GM19238 (cell line): Measurements from ENCODE around the gene CLN5.
"Not testable (repeated sequence)": the region's sequence is repeated elsewhere in the genome, so short reads cannot be mapped to it uniquely, and the experiment has no call there.

ENCODE experiments used
- DNase-seq: peaks from one replicate; pipeline ENCODE4 v3.0.0; 2011; ENCODE audit warnings: low spot score; ENCODE audit not compliant: insufficient read length

CLN5 gene

DNA sequence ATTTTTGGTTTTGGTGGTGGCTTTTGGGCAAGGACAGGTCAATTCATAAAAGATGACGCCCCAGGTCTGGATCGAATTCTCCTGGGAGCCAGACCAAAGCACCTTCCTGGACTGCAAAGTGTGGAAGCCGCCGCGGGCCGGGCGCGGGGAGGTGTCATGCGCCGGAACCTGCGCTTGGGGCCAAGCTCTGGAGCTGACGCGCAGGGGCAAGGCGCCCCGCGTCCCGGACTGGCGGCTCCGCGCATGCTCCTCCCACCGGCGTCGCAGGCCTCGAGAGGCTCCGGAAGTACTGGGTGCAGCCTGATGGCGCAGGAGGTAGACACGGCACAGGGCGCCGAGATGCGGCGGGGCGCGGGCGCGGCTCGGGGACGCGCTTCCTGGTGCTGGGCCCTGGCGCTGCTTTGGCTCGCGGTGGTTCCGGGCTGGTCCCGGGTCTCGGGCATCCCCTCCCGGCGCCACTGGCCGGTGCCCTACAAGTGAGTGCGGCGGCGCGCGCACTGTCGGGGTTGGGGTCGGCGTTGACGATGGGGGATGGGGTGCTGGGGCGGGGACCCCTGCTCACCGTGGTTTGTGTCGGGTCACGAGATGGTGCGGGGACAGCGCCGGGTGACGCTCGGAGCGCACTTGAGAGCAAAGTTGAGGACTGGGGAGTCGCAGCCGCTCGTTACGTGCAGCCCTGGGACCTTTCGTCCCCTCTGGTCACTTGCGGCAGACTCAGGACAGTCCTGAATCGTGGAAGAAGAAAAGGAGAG lies at the start of gene CLN5:
CLN5 (plus strand) TSS at position 286 of the 752 bp plus-strand sequence; CDS start at position 304, 18 bp downstream.
- peak; percentile 93 for DNase-seq

DNA sequence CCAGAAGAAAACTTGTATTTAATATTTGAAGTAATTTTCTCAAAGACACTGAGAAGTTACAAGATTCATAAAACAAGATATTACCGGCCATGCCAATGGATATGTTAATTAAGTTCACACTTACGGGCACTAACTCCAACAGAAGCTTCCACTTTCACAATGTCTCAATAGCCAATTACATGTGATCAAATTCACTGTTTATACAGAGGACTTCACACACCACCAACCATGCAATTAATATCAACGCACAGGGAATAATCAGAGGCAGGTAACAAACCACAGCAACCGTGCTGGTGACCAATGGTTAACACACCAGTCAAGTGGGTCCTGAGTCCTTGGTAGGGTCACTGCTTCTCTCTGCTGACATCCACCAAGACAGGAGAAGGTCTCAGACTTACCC lies 49.5 kb upstream of the CLN5 start:
- DNase-seq, result no peak

DNA sequence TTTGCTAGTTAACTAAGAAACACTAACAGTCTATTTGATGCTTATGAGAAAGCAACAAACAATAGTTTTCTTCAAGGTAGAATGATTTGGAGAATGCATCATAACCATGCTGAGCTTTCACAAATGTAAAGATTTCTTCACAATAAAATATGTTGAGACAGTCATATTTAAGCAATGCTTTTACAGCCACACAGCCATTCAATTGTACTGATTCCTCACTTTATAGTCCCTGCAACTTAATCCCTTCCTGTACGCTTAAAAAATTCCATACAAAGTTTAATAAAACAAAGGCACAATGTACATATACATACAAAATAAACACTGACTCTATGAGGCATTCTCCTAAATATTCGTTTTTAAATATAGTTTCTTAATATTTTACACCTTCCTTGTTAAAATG lies 48.2 kb upstream of the CLN5 start:
- DNase-seq, result no peak

DNA sequence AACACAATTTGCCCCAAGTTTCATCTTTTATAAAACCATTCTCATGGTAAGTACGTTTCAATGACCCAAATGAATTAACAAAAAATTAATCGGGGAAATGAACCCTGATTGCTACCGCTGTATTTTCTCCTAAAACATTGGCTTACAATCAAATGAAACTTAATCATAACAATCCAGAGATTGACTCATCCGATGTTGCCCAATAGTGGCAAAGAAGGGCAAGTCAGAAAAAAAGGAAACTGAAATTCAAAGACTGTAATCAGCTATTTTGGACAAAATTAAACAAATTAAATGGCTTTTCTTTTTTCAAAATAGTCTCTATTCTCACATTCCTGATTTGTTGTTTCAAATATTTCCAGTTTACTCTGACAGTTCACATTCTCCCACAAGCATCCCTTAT lies 47.4 kb upstream of the CLN5 start:
- DNase-seq, result no peak

DNA sequence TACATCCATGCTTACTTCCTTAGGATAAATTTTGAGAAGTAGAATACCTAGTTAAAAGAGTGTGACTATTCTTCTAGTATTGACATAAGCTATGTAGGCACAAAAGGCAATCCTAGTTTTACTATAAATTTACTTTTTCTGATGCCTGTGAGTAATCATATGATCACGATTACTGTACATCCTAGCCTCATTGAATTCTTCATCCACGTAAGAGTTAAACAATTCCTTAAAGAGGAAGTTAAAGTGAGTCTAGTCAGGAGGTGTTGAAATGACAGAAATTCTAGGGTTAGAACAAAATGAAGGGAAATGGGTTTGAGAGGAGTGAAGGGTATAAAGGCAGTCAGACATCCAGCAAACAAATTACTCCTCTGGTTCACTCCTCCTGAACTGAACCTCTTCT lies 43.7 kb upstream of the CLN5 start, which contains the start of gene ACOD1:
ACOD1 (plus strand) TSS at position 363 of the 400 bp plus-strand sequence. CDS start 48 bp downstream, outside the sequence.
- DNase-seq, result no peak

DNA sequence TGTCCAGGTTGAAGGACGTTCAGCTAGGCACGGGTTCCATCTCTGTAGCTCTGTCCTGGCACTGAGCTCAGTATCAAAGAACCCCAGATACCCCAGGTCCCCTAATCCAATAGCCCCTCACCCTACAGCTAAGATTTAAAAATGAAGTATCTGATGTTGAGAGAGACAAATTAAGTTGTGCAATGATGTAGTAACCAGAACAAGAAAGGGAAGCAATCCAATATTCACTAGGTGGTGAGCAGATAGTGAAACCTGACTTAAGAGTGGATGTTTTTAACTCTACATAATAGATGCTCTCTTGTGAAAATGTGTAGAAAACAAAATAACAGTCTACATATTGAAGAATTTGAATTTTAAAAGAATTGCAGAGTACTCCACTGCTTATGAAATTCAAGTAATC lies 41.8 kb upstream of the CLN5 start:
- DNase-seq, result no peak

DNA sequence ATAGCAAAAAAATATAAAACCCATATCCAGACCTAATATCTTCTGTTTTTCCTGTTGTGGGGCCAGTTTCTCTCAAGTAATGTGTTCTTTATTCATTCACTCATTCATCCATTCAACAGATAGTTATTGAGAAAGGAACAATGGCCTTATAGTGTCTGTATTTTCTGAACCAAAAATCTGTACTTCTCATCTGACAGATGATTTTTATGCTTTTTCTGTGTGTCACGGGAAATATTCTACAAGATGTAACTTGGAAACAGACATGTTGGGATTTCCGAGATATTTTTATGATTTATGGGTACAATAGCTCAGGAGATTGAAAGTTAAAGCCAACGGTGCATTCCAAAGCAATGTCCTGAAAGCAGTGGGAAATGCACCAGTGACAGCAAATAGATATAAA lies 37.9 kb upstream of the CLN5 start:
- DNase-seq, result no peak

DNA sequence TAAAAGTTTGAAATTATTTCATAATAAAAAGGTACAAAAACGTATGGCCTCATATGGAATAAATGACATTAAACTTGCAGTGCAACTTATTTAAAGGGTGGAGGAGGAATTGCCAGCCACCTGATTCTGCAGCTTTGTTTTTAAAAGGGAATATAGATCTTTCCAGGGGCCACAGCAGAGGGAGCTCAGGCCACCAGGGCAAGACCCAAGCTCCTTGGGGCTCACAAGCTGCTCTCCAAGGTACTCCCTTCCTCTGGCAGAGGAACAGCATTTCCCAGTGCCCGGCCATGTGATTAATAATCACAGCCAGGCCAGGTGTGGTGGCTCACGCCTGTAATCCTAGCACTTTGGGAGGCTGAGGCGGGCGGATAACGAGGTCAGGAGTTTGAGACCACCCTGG lies 37.3 kb upstream of the CLN5 start:
- DNase-seq, result no peak

DNA sequence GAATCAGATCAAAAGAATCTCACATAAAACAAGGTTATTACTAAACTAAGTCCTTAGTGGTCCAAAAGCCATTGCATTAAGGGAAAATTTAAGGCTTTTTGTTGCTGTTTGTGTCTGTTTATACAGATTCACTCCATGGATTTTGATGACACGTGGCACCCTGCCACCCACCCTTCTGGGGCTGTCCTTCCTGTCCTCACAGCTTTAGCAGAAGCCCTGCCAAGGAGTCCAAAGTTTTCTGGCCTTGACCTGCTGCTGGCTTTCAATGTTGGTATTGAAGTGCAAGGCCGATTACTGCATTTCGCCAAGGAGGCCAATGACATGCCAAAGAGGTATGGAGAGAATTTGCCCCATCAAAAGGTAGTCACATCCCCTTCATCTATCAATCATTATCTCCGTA lies 36.7 kb upstream of the CLN5 start:
- no peak for DNase-seq

DNA sequence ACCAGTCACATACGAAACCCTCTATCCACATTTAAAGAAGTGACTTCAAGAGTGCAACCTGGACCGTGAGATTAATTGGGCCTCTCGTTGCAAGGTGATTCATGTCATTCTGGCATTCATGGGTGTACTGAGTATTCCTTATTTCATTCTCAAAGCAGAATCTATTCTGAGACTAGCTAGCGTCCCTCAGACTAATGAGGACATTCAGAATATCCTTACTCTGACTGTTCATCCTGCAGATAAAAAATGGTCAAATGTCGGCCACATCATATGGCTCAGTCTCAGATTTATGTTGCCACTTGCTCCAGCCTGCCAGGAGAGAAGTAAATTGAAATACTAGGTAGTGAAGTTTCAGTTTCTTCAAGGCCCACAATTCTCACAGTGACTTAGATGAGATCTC lies 36.2 kb upstream of the CLN5 start:
- no peak for DNase-seq

DNA sequence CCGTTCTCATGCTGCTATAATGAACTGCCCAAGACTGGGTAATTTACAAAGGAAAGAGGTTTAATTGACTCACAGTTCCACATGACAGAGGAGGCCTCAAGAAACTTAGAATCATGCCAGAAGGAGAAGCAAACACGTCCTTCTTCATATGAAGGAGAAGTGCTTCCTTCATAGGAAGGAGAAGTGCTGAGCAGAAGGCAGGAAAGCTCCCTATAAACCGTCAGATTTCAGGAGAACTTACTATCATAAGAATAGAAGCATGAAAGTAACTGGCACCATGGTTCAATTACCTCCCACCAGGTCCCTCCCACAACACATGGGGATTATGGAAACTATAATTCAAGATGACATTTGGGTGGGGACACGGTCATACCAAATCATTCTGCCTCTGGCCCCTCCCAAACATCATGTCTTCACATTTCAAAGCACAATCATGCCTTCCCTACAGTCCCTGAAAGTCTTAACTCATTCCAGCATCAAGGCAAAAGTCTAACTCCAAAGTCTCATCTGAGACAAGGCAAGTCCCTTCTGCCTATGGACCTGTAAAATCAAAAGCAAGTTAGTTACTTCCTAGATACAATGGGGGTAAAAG lies 32.9 kb upstream of the CLN5 start:
- no peak for DNase-seq

DNA sequence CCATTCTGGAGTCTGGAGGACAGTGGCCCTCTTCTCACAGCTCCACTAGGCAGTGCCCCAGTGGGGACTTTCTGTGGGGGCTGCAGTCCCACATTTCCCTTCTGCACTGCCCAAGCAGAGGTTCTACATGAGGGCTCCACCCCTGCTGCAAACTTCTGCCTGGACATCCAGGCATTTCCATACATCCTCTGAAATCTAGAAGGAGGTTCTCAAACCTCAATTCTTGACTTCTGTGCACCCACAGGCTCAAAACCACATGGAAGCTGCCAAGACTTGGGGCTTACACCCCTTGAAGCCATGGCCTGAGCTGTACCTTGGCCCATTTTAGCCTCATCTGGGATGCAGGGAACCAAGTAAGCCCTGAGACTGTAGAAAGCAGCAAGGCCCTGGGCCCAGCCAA lies 32.1 kb upstream of the CLN5 start:
- not testable (repeated sequence) for DNase-seq

DNA sequence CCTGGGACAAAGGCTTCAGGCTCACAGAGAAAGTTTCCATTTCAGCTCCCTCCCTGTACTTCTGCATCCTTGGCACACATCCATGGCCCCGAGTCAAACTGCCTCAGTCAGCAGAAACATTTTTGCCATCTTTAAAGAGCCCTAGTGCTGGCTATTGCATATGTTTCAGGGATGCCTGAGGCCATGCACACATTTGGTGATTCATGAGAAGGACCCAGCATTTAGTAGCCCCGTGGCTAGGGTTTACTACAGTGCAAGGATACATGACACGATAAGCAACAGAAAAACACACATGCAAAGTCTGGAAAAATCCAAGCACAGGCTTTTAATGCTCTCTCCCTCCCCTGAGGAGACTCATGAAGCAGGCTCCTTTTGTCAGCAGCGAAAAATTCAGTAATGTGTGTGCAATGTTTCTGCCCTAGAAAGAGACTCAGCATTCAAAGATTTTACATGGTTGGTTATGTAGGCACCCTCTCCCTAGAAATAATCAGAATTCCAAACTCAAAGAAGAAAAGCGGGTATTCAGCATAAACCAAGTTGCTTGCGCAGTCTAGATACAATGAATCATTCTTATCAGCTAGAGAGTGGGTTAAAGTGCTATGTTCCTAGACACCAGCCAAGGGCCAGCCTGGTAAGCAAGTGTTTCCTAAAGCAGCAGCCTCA lies 26.0 kb upstream of the CLN5 start:
- DNase-seq, result no peak

DNA sequence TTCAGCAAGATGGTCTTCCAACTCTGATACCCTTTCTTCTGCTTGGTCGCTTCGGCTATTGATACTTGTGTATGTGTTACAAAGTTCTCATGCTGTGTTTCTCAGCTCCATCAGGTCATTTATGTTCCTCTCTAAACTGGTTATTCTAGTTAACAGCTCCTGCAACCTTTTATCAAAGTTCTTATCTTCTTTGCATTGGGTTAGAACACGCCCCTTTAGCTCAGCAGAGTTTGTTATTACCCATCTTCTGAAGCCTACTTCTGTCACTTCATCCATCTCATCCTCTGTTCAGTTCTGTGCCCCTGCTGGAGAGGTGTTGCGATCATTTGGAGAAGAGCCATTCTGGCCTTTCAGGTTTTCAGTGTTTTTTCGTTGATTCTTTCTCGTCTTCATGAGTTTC lies 24.9 kb upstream of the CLN5 start:
- DNase-seq, result no peak

DNA sequence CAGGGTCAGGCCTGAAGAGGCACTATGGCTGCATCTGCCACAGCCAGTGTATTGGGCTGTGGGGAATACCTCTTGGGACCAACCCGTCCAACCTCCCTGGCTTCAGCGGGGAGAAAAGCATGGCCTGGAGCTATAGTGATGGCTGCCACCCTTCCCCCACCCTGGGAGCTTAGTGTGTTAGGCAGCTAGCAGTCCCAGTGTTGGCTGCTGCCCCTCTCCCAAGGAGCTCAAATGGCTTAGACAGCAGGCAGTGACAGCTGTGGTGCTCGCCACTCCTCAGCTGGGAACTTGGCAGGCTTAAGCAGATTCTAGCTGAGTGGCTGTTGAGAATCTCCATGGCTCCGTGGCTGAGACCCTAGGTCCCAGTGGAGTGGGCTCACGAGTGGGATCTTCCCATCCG lies 23.8 kb upstream of the CLN5 start:
- DNase-seq, result no peak

DNA sequence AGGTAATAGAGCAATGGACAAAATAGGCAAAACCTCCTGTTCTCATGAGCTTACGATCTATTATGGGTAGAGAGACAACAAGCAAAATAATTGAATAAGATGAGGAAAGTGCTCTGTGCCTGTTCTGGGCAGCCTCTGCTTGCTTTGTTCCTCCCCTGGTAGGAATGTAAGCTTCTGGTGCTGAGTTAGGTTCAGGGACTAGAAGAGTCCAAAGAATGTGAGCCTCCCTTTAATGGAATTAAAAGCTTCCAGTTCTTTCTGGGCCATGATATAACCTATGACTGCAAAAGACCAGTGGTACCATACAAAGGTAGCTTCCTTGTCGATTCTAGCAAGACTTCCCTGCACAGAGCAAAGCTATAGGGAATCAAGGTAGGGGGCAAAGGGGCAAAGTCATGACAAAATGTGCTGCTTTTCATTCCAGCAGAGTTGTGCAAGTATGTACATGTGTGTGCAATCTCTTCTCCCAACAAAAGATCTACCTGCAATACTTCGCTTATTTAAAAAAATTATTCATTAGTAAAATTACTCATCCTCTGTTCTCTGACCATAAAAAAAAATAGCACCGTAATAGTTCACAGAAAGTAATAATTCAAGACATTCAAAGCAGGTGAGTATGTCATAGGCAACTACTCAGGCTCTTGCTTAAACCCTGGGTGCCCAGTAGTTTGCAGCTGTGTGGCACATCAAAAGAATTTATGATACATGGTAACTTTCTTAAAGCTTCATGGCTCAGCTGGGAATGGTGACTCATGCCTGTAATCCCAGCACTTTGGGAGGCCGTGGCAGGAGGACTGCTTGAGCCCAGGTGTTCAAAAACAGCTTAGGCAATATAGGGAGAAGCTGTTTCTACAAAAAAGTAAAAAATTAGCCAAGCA lies 22.2 kb upstream of the CLN5 start:
- DNase-seq, result no peak

DNA sequence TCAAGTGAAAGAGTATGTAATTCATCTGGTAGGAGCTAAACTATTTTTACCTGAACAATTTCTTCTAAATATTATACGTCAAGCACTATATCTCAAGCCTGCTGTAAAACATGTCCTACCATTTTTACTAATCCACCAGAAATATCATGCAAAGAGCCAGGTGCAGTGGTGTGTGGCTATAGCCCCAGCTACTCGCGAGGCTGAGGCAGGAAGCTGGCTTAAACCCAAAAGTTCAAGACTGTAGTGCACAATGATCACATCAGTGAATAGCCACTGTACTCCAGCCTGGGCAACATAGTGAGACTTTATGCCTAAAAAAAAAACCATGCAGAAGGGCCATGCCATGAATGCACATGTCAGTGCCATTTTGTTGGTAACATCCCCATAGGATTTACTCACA lies 20.7 kb upstream of the CLN5 start:
- no peak for DNase-seq

DNA sequence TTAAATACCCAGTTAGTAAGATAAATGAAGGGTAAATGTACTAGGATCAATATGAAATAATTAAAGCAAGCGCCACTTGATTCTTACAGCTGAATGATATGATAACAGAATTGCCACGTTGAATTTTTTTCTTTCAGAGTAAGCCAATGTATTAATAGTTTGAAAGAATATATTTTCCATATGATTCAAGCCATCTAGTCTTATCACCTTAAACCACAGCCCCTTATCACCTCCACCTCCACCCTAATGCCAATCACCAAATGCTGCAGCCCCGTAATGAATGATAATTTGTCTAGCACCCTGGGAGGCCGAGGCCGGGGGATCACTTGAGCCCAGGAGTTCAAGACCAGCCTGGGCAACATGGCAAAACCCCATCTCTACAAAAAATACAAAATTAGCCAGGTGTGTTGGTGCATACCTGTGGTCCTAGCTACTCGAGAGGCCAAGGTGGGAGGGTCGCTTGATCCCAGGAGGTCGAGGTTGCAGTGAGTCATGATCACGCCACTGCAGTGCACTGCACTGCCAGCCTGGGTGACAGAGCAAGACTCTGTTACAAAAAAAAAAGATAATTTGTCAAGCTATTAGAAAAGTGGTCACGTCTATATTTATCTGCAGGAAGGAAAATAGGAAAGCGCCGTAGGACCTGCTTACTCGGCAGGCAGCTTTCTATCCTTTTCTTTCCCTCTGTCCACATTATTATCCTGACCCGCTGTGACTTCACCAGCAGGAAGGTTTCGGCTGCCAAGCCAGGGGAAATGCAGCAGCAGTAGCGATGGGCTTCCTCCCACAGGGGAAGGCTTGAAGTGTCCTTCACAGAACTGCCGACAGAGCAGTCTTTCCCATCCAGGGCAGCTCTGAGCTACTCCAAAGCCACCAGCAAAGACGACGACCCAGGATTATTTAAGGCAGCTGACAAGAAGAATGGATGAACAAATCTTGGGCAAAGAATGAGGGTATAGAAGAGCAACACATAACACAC lies 19.7 kb upstream of the CLN5 start:
- DNase-seq, result no peak

DNA sequence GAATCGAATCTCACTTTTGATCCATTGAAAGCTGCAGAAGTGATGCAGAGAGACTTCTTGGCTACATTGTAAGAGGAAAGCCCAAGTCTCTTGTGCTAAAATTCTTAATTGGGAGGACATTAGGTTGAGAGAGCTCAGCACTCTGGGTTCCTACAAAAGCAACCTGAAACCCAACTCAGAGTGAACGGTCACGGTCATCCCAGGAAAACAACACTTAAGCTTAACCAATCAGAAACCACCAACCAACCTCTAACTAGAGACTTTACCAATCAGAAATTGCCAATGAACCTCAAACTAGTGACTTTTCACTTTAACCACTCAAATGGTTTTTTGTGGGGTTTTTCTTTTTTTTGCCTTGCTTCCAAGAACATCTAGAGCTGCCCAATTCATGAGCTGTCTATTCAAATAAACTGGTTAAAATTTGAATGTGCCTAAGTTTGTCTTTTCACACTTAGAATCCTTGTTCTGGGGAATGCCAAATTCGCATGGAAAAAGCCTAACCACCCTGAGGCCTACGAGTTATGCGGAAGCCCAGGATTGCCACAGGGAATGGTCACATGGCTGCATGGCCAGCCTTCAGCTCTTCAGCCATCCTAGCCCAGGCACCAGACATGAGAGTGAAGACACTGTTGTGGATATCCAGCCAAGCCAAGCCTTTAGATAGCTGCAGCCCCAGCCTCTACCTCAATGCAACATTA lies 17.8 kb upstream of the CLN5 start:
- DNase-seq, result no peak

DNA sequence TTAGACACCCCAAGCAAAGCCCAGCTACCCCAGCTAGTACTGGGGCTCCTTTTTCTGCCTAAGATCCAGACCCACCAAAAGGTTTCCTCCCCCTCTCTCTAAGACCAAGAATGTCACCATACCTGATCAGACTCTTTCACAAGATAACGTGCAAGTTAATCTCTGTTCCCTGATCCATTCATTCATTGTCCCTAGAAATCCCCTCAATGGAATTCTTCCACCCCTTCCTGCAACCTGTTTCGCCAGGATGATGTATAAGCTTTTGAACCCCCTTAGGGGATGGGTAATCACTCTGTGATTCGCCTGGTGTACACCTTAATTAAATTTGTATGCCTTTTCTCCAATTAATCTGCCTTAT lies 17.3 kb upstream of the CLN5 start:
- no peak for DNase-seq
